Mesendoderm (in vitro differentiated cells): ENCODE data around the gene PTPRE.

Experiments
- DNase-seq: peaks from one replicate; pipeline ENCODE4 v3.0.0; 2013
- H2AK5ac ChIP-seq: 2 replicates; pipeline ENCODE4 v1.6.1; 2013; ENCODE audit warnings: low read length, inconsistent platforms
- H2BK120ac ChIP-seq: 2 replicates; pipeline ENCODE4 v1.6.1; 2013; ENCODE audit warnings: low read depth, mild to moderate bottlenecking, low read length, moderate library complexity, mixed read lengths
- H2BK15ac ChIP-seq: replicated peaks from 2 replicates; pipeline ENCODE4 v1.6.1; 2013; ENCODE audit warnings: low read depth, mild to moderate bottlenecking, moderate library complexity
- H2BK5ac ChIP-seq: 2 replicates; pipeline ENCODE4 v1.6.1; 2013; ENCODE audit warnings: low read length, inconsistent platforms
- H3K18ac ChIP-seq: 2 replicates; pipeline ENCODE4 v1.6.1; 2013; ENCODE audit warnings: mild to moderate bottlenecking, low read length, mixed read lengths
- H3K23ac ChIP-seq: one replicate; pipeline ENCODE4 v1.6.1; 2013; ENCODE audit warnings: low read length
- H3K27ac ChIP-seq: 2 replicates; pipeline ENCODE4 v1.5.1; 2013; ENCODE audit warnings: low read depth, mild to moderate bottlenecking, inconsistent platforms, low read length, moderate library complexity
- H3K27me3 ChIP-seq: 2 replicates; pipeline ENCODE4 v1.6.1; 2013; ENCODE audit warnings: low read length, control low read depth, mild to moderate bottlenecking, inconsistent platforms; ENCODE audit not compliant: insufficient read depth, poor library complexity
- H3K36me3 ChIP-seq: 2 replicates; pipeline ENCODE4 v1.6.1; 2013; ENCODE audit warnings: low read length, inconsistent platforms; ENCODE audit not compliant: control insufficient read depth, insufficient read depth
- H3K4ac ChIP-seq: one replicate; pipeline ENCODE4 v1.6.1; 2013; ENCODE audit warnings: low read depth, mild to moderate bottlenecking, low read length, moderate library complexity
- H3K4me1 ChIP-seq: 2 replicates; pipeline ENCODE4 v1.6.1; 2013; ENCODE audit warnings: low read depth, low read length, inconsistent platforms; ENCODE audit not compliant: control insufficient read depth
- H3K4me2 ChIP-seq: 2 replicates; pipeline ENCODE4 v1.6.1; 2013; ENCODE audit warnings: low read length
- H3K4me3 ChIP-seq: 2 replicates; pipeline ENCODE4 v1.5.1; 2013; ENCODE audit warnings: mild to moderate bottlenecking, low read length
- H3K56ac ChIP-seq: one replicate; pipeline ENCODE4 v1.6.1; 2013; ENCODE audit warnings: low read length
- H3K79me1 ChIP-seq: 2 replicates; pipeline ENCODE4 v1.6.1; 2013; ENCODE audit warnings: low read length, inconsistent platforms
- H3K79me2 ChIP-seq: 2 replicates; pipeline ENCODE4 v1.6.1; 2013; ENCODE audit warnings: mild to moderate bottlenecking, low read length; ENCODE audit not compliant: control insufficient read depth, insufficient read depth
- H3K9ac ChIP-seq: 2 replicates; pipeline ENCODE4 v1.6.1; 2013; ENCODE audit warnings: low read length, inconsistent platforms
- H4K5ac ChIP-seq: one replicate; pipeline ENCODE4 v1.6.1; 2013; ENCODE audit warnings: low read length
- H4K8ac ChIP-seq: one replicate; pipeline ENCODE4 v1.6.1; 2013; ENCODE audit warnings: low read depth, mild to moderate bottlenecking, control low read depth, low read length, moderate library complexity
- WGBS: extraction: QIAGEN DNeasy Blood & Tissue Kit; methylation state at CpG from one replicate; pipeline ENCODE4 v1.1.7; 2013; ENCODE audit warnings: low lambda C conversion rate, missing lambda C conversion rate; ENCODE audit not compliant: insufficient coverage; ENCODE audit errors: extremely low coverage; 5-methylcytosine and 5-hydroxymethylcytosine counted together

Gene PTPRE

GRCh38 chr10:128058750-128059134 is 151.8 kb downstream of the PTPRE start:
- Histone ChIP-seq H3K79me1 (no peaks in the 10 kb centered on the region), H2BK5ac (no peak overlapping the region), H3K9ac (no peak overlapping the region), H2BK15ac (no peak overlapping the region), H3K4me1 (peaks cover 9% of the 10 kb centered on the region), H4K5ac (no peak overlapping the region), H3K36me3 (no peaks in the 10 kb centered on the region), H4K8ac (no peak overlapping the region), H3K4ac (no peak overlapping the region), H3K56ac (no peak overlapping the region), H3K18ac (no peak overlapping the region), H2AK5ac (no peak overlapping the region), H3K23ac (no peak overlapping the region), H3K79me2 (no peaks in the 10 kb centered on the region), H2BK120ac (no peak overlapping the region), H3K4me2 (no peak overlapping the region), H3K27ac (no peak overlapping the region), H3K27me3 (no peaks in the 10 kb centered on the region), H3K4me3 (no peak overlapping the region)
- no peak for DNase-seq

- Histone ChIP-seq H3K4ac (no peak overlapping the region), H3K79me1 (no peaks in the 10 kb centered on the region), H3K27me3 (no peaks in the 10 kb centered on the region), H2BK120ac (no peak overlapping the region), H2AK5ac (no peak overlapping the region), H2BK15ac (no peak overlapping the region), H3K4me3 (no peak overlapping the region), H2BK5ac (no peak overlapping the region), H3K4me2 (no peak overlapping the region), H3K23ac (no peak overlapping the region), H3K4me1 (peaks cover 10% of the 10 kb centered on the region), H3K27ac (no peak overlapping the region), H3K36me3 (no peaks in the 10 kb centered on the region), H4K8ac (no peak overlapping the region), H3K56ac (no peak overlapping the region), H3K18ac (no peak overlapping the region), H3K9ac (no peak overlapping the region), H4K5ac (no peak overlapping the region), H3K79me2 (no peaks in the 10 kb centered on the region)
- DNase-seq: no peak
- WGBS: 100% methylated on average over 1 of the region's 15 CpGs
These were observed 152.5 kb downstream of the PTPRE start for GRCh38 chr10:128059266-128059981.

GRCh38 chr10:128059982-128060293 is 153.0 kb downstream of the PTPRE start:
- H3K79me1 ChIP-seq: no peaks in the 10 kb centered on the region
- H2AK5ac ChIP-seq: no peak overlapping the region
- no peaks in the 10 kb centered on the region for H3K36me3 ChIP-seq
- H3K23ac ChIP-seq: no peak overlapping the region
- no peak overlapping the region for H3K27ac ChIP-seq
- H3K27me3 ChIP-seq: no peaks in the 10 kb centered on the region
- no peaks in the 10 kb centered on the region for H3K79me2 ChIP-seq
- DNase-seq: no peak
- H3K4ac ChIP-seq: no peak overlapping the region
- H3K4me1 ChIP-seq: peaks cover 10% of the 10 kb centered on the region
- H4K5ac ChIP-seq: no peak overlapping the region
- 100% methylated on average over 1 of the region's 1 CpG for WGBS
- no peak overlapping the region for H3K9ac ChIP-seq
- no peak overlapping the region for H3K18ac ChIP-seq
- no peak overlapping the region for H3K4me2 ChIP-seq
- no peak overlapping the region for H4K8ac ChIP-seq
- H3K56ac ChIP-seq: no peak overlapping the region
- H3K4me3 ChIP-seq: no peak overlapping the region
- no peak overlapping the region for H2BK120ac ChIP-seq
- H2BK15ac ChIP-seq: no peak overlapping the region
- H2BK5ac ChIP-seq: no peak overlapping the region

GRCh38 chr10:128060341-128061250 is 153.7 kb downstream of the PTPRE start:
- Histone ChIP-seq H3K18ac (no peak overlapping the region), H3K27ac (no peak overlapping the region), H3K4me3 (no peak overlapping the region), H3K36me3 (no peaks in the 10 kb centered on the region), H2BK15ac (no peak overlapping the region), H3K4me1 (peaks cover 10% of the 10 kb centered on the region), H3K23ac (no peak overlapping the region), H4K8ac (no peak overlapping the region), H3K79me1 (no peaks in the 10 kb centered on the region), H2BK120ac (no peak overlapping the region), H2AK5ac (no peak overlapping the region), H3K4ac (no peak overlapping the region), H2BK5ac (no peak overlapping the region), H3K27me3 (no peaks in the 10 kb centered on the region), H3K9ac (no peak overlapping the region), H3K56ac (no peak overlapping the region), H4K5ac (no peak overlapping the region), H3K4me2 (no peak overlapping the region), H3K79me2 (no peaks in the 10 kb centered on the region)
- no peak for DNase-seq
- WGBS: no CpG with 5 or more reads among the region's 9 CpGs

- no peak overlapping the region for H3K23ac ChIP-seq
- H3K79me2 ChIP-seq: no peaks in the 10 kb centered on the region
- peak overlapping the region; percentile 56 for H3K56ac ChIP-seq
- no peak overlapping the region for H3K4me3 ChIP-seq
- no peak for DNase-seq
- no peaks in the 10 kb centered on the region for H3K36me3 ChIP-seq
- no peaks in the 10 kb centered on the region for H3K79me1 ChIP-seq
- no peak overlapping the region for H3K4me2 ChIP-seq
- H3K4me1 ChIP-seq: peaks cover 10% of the 10 kb centered on the region
- no peak overlapping the region for H3K4ac ChIP-seq
- H2AK5ac ChIP-seq: no peak overlapping the region
- H3K18ac ChIP-seq: no peak overlapping the region
- H3K27me3 ChIP-seq: no peaks in the 10 kb centered on the region
- no peak overlapping the region for H2BK120ac ChIP-seq
- H3K27ac ChIP-seq: no peak overlapping the region
- no CpG with 5 or more reads among the region's 14 CpGs for WGBS
- H2BK5ac ChIP-seq: no peak overlapping the region
- no peak overlapping the region for H4K8ac ChIP-seq
- H3K9ac ChIP-seq: no peak overlapping the region
- H4K5ac ChIP-seq: no peak overlapping the region
- no peak overlapping the region for H2BK15ac ChIP-seq
These were observed 154.7 kb downstream of the PTPRE start for GRCh38 chr10:128061306-128062300.
